Neural crest cell (in vitro differentiated cells): Measurements from ENCODE around the gene SSBP2. TPM values are rescaled to one million over a fixed set of nuclear protein-coding genes. Genes with fewer than 3 reads are reported as not detected.
"Not testable (repeated sequence)": the region's sequence is repeated elsewhere in the genome, so short reads cannot be mapped to it uniquely, and the experiment has no call there.

ENCODE experiments used
- DNase-seq: peaks from one replicate; pipeline ENCODE4 v3.0.0; 2021; ENCODE audit warnings: low read depth, mixed read lengths, low spot score
- H3K27ac Mint-ChIP-seq: one replicate; pipeline ENCODE4 v1.8.0; 2021; ENCODE audit warnings: mild to moderate bottlenecking, mixed read lengths; ENCODE audit not compliant: unreplicated experiment
- H3K27me3 Mint-ChIP-seq: 2 replicates; pipeline ENCODE4 v1.8.0; 2021; ENCODE audit warnings: low read depth, mild to moderate bottlenecking, mixed read lengths
- H3K36me3 Mint-ChIP-seq: 2 replicates; pipeline ENCODE4 v1.8.0; 2021; ENCODE audit warnings: low read depth, mild to moderate bottlenecking, mixed read lengths
- H3K4me1 Mint-ChIP-seq: 2 replicates; pipeline ENCODE4 v1.8.0; 2021; ENCODE audit warnings: mixed read lengths
- H3K4me3 Mint-ChIP-seq: one replicate; pipeline ENCODE4 v1.8.0; 2021; ENCODE audit warnings: mild to moderate bottlenecking, mixed read lengths
- H3K9me3 Mint-ChIP-seq: 2 replicates; pipeline ENCODE4 v1.8.0; 2021; ENCODE audit warnings: mixed read lengths
- CTCF ChIP-seq: fragments of 200-600 bp; sonication (generic); conservative IDR thresholded peaks from 2 replicates; pipeline ENCODE4 v1.5.0; 2021; ENCODE audit warnings: antibody characterized with exemption, mild to moderate bottlenecking
- total RNA-seq: library from RNA; stranded (reverse); gene quantifications from 2 replicates; pipeline ENCODE4 v1.2.1, GENCODE V29; 2021

The SSBP2 gene
- total RNA-seq, 1 donor from 2014 or later = 81.7 TPM

GRCh38 chr5:81418606-81419005 is 332.3 kb downstream of the SSBP2 start:
- Mint-ChIP-seq H3K4me3 (no peak overlapping the region), H3K4me1 (peaks cover 20% of the 10 kb centered on the region), H3K27ac (no peak overlapping the region), H3K27me3 (peaks cover 5% of the 10 kb centered on the region), H3K36me3 (no peaks in the 10 kb centered on the region), H3K9me3 (no peaks in the 10 kb centered on the region)
- no peak for TF ChIP-seq CTCF
- DNase-seq = no peak

GRCh38 chr5:81417052-81417451 is 333.8 kb downstream of the SSBP2 start:
- H3K27me3 Mint-ChIP-seq = peaks cover 5% of the 10 kb centered on the region
- H3K27ac Mint-ChIP-seq = no peak overlapping the region
- no peak for DNase-seq
- TF ChIP-seq CTCF = no peak
- H3K4me3 Mint-ChIP-seq = no peak overlapping the region
- no peaks in the 10 kb centered on the region for H3K36me3 Mint-ChIP-seq
- peaks cover 9% of the 10 kb centered on the region for H3K4me1 Mint-ChIP-seq
- no peaks in the 10 kb centered on the region for H3K9me3 Mint-ChIP-seq

GRCh38 chr5:81409896-81410295 is 341.0 kb downstream of the SSBP2 start:
- Mint-ChIP-seq H3K4me3 (no peak overlapping the region), H3K36me3 (no peaks in the 10 kb centered on the region), H3K9me3 (no peaks in the 10 kb centered on the region), H3K4me1 (peaks cover 18% of the 10 kb centered on the region), H3K27ac (no peak overlapping the region), H3K27me3 (no peaks in the 10 kb centered on the region)
- no peak for TF ChIP-seq CTCF
- DNase-seq = no peak

- Mint-ChIP-seq H3K9me3 (no peaks in the 10 kb centered on the region), H3K4me1 (peaks cover 18% of the 10 kb centered on the region), H3K27ac (no peak overlapping the region), H3K27me3 (no peaks in the 10 kb centered on the region), H3K4me3 (no peak overlapping the region), H3K36me3 (no peaks in the 10 kb centered on the region)
- no peak for DNase-seq
- TF ChIP-seq CTCF = no peak
Observed at GRCh38 chr5:81409361-81409760, 341.5 kb downstream of the SSBP2 start.

GRCh38 chr5:81408496-81408895 is 342.4 kb downstream of the SSBP2 start:
- Mint-ChIP-seq H3K9me3 (no peaks in the 10 kb centered on the region), H3K36me3 (no peaks in the 10 kb centered on the region), H3K4me1 (peaks cover 18% of the 10 kb centered on the region), H3K27me3 (no peaks in the 10 kb centered on the region), H3K4me3 (no peak overlapping the region), H3K27ac (no peak overlapping the region)
- no peak for TF ChIP-seq CTCF
- no peak for DNase-seq

GRCh38 chr5:81407811-81408210 is 343.1 kb downstream of the SSBP2 start:
- H3K36me3 Mint-ChIP-seq, H3K27ac Mint-ChIP-seq, H3K9me3 Mint-ChIP-seq, H3K4me3 Mint-ChIP-seq, DNase-seq, H3K27me3 Mint-ChIP-seq: not testable (repeated sequence)
- peaks cover 18% of the 10 kb centered on the region for H3K4me1 Mint-ChIP-seq
